CD4-positive, alpha-beta T cell (primary cell): ENCODE results near the gene MCTP1. TPM values are rescaled to one million over a fixed set of nuclear protein-coding genes. Genes with fewer than 3 reads are reported as not detected.

Experiments used
- ATAC-seq: fragments of 200-7000 bp; cut with Tn5 transposase; one replicate; pipeline ENCODE4 v1.10.0; 2022; ENCODE audit warnings: mild to moderate bottlenecking; ENCODE audit not compliant: poor library complexity
- CTCF ChIA-PET: fragments of 350-600 bp; sonication (Branson Sonifier 250); formaldehyde crosslinking; loops from one replicate; lab custom pipeline; 2021; ENCODE audit warnings: antibody characterized with exemption, inconsistent platforms; lab: Charles Lee
- POLR2A ChIA-PET: fragments of 350-600 bp; sonication (Branson Sonifier 250); formaldehyde crosslinking; loops from one replicate; lab custom pipeline; 2021; ENCODE audit warnings: antibody characterized with exemption, inconsistent platforms; lab: Charles Lee
- DNase-seq, 14 experiments: peaks; one replicate each; pipeline ENCODE4 v3.0.0-alpha.2; 2013 to 2020; ENCODE audit warnings: mixed read lengths in 2 of 14
- H3K27ac ChIP-seq, 2 donors: one replicate each; pipeline versions ENCODE4 v1.5.1 to v1.7.0; 2013; ENCODE audit warnings: low read length in 2 of 2, low read depth in 1 of 2, mild to moderate bottlenecking in 1 of 2
- H3K27me3 ChIP-seq, 2 experiments: 1 replicate in 1 of 2; 2 replicates in 1 of 2; pipeline versions ENCODE4 v1.6.1 to v1.7.0; 2013; ENCODE audit warnings: low read length in 2 of 2, control low read depth in 1 of 2, mild to moderate bottlenecking in 1 of 2, moderate library complexity in 1 of 2; ENCODE audit not compliant: insufficient read depth in 2 of 2, control insufficient read depth in 1 of 2
- H3K36me3 ChIP-seq: one replicate; pipeline ENCODE4 v1.6.1; 2013; ENCODE audit warnings: low read length, control low read depth; ENCODE audit not compliant: insufficient read depth
- H3K4me1 ChIP-seq: one replicate; pipeline ENCODE4 v1.6.1; 2013; ENCODE audit warnings: low read length, control low read depth; ENCODE audit not compliant: insufficient read depth
- H3K4me3 ChIP-seq: one replicate; pipeline ENCODE4 v1.5.1; 2013; ENCODE audit warnings: mild to moderate bottlenecking, low read length, moderate library complexity
- H3K9me3 ChIP-seq, 2 experiments: 1 replicate in 1 of 2; 2 replicates in 1 of 2; pipeline versions ENCODE4 v1.6.1 to v1.7.0; 2013; ENCODE audit warnings: low read length in 2 of 2, mild to moderate bottlenecking in 2 of 2, control low read depth in 1 of 2, moderate library complexity in 1 of 2; ENCODE audit not compliant: control insufficient read depth in 1 of 2, insufficient read depth in 1 of 2
- H3K27ac Mint-ChIP-seq: one replicate; pipeline ENCODE4 v1.8.0; 2020; ENCODE audit warnings: mixed read lengths
- H3K27me3 Mint-ChIP-seq: one replicate; pipeline ENCODE4 v1.8.0; 2021; ENCODE audit warnings: mixed read lengths
- H3K36me3 Mint-ChIP-seq: one replicate; pipeline ENCODE4 v1.8.0; 2021; ENCODE audit warnings: low read depth, mixed read lengths
- H3K4me1 Mint-ChIP-seq: one replicate; pipeline ENCODE4 v1.8.0; 2021; ENCODE audit warnings: low read depth, mixed read lengths
- H3K4me3 Mint-ChIP-seq: one replicate; pipeline ENCODE4 v1.8.0; 2020; ENCODE audit warnings: mild to moderate bottlenecking, mixed read lengths
- H3K9me3 Mint-ChIP-seq: one replicate; pipeline ENCODE4 v1.8.0; 2020; ENCODE audit warnings: mixed read lengths
- CTCF ChIP-seq: fragments of 200-600 bp; IDR thresholded peaks from one replicate; pipeline ENCODE4 v1.8.0; 2022; ENCODE audit warnings: antibody characterized with exemption, mild to moderate bottlenecking
- intact Hi-C, 2 experiments: fragments of 100-400 bp; cut with DNase I in 1 of 2; cut with micrococcal nuclease in 1 of 2; formaldehyde crosslinking; loops; one replicate each; pipeline versions ENCODE4 v1.15.1 to v1.9.0; 2023 to 2025; cut with DNase I, micrococcal nuclease
- total RNA-seq, 174 experiments: library from RNA in 2 of 174; stranded (reverse) in 2 of 174; gene quantifications; one replicate each; pipeline ENCODE4 v1.2.3 and lab custom pipeline; 2021 to 2026

MCTP1 gene
- total RNA-seq, 2 experiments from 2014 or later: 2.1 to 2.7 TPM

- POLR2A ChIA-PET: no interaction called here
- peaks cover 34% of the 10 kb centered on the region for H3K36me3 Mint-ChIP-seq
- CTCF ChIA-PET: no interaction called here
These were observed 575.6 kb downstream of the MCTP1 start for GRCh38 chr5:94709277-94709676.

GRCh38 chr5:94707359-94707758 lies 577.5 kb downstream of the MCTP1 start:
- no peak overlapping the region for H3K4me3 Mint-ChIP-seq
- ATAC-seq: no peak
- intact Hi-C loops: no loop called here
- peaks cover 26% of the 10 kb centered on the region for H3K36me3 Mint-ChIP-seq
- TF ChIP-seq CTCF: no peak
- H3K27ac Mint-ChIP-seq: no peak overlapping the region
- Histone ChIP-seq H3K27ac (no peak overlapping the region), H3K4me1 (no peaks in the 10 kb centered on the region), H3K4me3 (no peak overlapping the region), H3K9me3 (no peaks in the 10 kb centered on the region), H3K27me3 (no peaks in the 10 kb centered on the region), H3K36me3 (peaks cover 5% of the 10 kb centered on the region)
- POLR2A ChIA-PET: no interaction called here
- CTCF ChIA-PET: no interaction called here
- no peaks in the 10 kb centered on the region for H3K27me3 Mint-ChIP-seq
- H3K9me3 Mint-ChIP-seq: no peaks in the 10 kb centered on the region
- no peak for DNase-seq
- H3K4me1 Mint-ChIP-seq: no peaks in the 10 kb centered on the region

More at GRCh38 chr5:94709277-94709676, 575.6 kb downstream of the MCTP1 start:
- ATAC-seq (no peak), DNase-seq (no peak)
- Mint-ChIP-seq H3K27me3 (no peaks in the 10 kb centered on the region), H3K9me3 (no peaks in the 10 kb centered on the region), H3K27ac (no peak overlapping the region), H3K4me1 (no peaks in the 10 kb centered on the region), H3K4me3 (no peak overlapping the region)
- Histone ChIP-seq H3K27ac (no peak overlapping the region), H3K4me3 (no peak overlapping the region), H3K4me1 (no peaks in the 10 kb centered on the region), H3K27me3 (no peaks in the 10 kb centered on the region), H3K36me3 (peaks cover 5% of the 10 kb centered on the region), H3K9me3 (no peaks in the 10 kb centered on the region)
- intact Hi-C loops: no loop called here
- TF ChIP-seq CTCF: no peak

GRCh38 chr5:94705427-94705826 lies 579.5 kb downstream of the MCTP1 start:
- Histone ChIP-seq H3K36me3 (peaks cover 2% of the 10 kb centered on the region), H3K9me3 (no peaks in the 10 kb centered on the region), H3K4me3 (no peak overlapping the region), H3K27me3 (no peaks in the 10 kb centered on the region), H3K4me1 (no peaks in the 10 kb centered on the region), H3K27ac (no peak overlapping the region)
- CTCF ChIA-PET: interaction anchor here (0.7 kb wide), 2 partner anchors 58 to 1236 kb away, joined by 3 read pairs; no protein-coding TSS in a partner anchor
- no peak overlapping the region for H3K4me3 Mint-ChIP-seq
- H3K27me3 Mint-ChIP-seq: no peaks in the 10 kb centered on the region
- intact Hi-C loops: no loop called here
- H3K27ac Mint-ChIP-seq: no peak overlapping the region
- ATAC-seq (no peak), DNase-seq (no peak)
- H3K9me3 Mint-ChIP-seq: no peaks in the 10 kb centered on the region
- peaks cover 18% of the 10 kb centered on the region for H3K36me3 Mint-ChIP-seq
- TF ChIP-seq CTCF: no peak
- H3K4me1 Mint-ChIP-seq: no peaks in the 10 kb centered on the region
- POLR2A ChIA-PET: no interaction called here
